Left kidney (tissue), 8 donors: ENCODE measurements around the gene SLC39A7. TPM values are rescaled to one million over a fixed set of nuclear protein-coding genes. Genes with fewer than 3 reads are reported as not detected.

Experiments used
- DNase-seq: peaks from one replicate; pipeline ENCODE4 v3.0.0-alpha.2; 2013
- long read RNA-seq, 8 donors: transcript quantifications; one replicate each; lab custom pipeline, GENCODE V29; 2026
- polyA plus RNA-seq: library from polyadenylated mRNA; unstranded; fragments of 120-200 nt; gene quantifications from one replicate; pipeline ENCODE4 v1.2.1, GENCODE V29; 2013; ENCODE audit not compliant: insufficient read length

The SLC39A7 gene
- 115 TPM for polyA plus RNA-seq
- long read RNA-seq, donor 1, transcript SLC39A7-201 (8 exons, 2,153 nt): major isoform, 13 of 43 reads
- long read RNA-seq, donor 1, transcript SLC39A7-202 (7 exons, 2,409 nt): major isoform, 13 of 43 reads
- long read RNA-seq, donor 1, partial matches to known transcripts: 17 of 43 reads
- long read RNA-seq, donor 1, other reads (novel, unspliced or antisense): 0 of 43 reads
- long read RNA-seq, donor 2, partial matches to known transcripts: 0 of 8 reads
- long read RNA-seq, donor 2, other reads (novel, unspliced or antisense): 0 of 8 reads
- long read RNA-seq, donor 3, partial matches to known transcripts: 0 of 6 reads
- long read RNA-seq, donor 3, other reads (novel, unspliced or antisense): 0 of 6 reads
- long read RNA-seq, donor 4, partial matches to known transcripts: 6 of 7 reads
- long read RNA-seq, donor 4, other reads (novel, unspliced or antisense): 0 of 7 reads
- long read RNA-seq, donor 5, transcript SLC39A7-201 (8 exons, 2,153 nt): minor isoform, 14 of 33 reads
- long read RNA-seq, donor 5, transcript SLC39A7-202 (7 exons, 2,409 nt): major isoform, 18 of 33 reads
- long read RNA-seq, donor 5, partial matches to known transcripts: 0 of 33 reads
- long read RNA-seq, donor 5, other reads (novel, unspliced or antisense): 0 of 33 reads
- long read RNA-seq, donor 6, transcript SLC39A7-201 (8 exons, 2,153 nt): minor isoform, 9 of 23 reads
- long read RNA-seq, donor 6, transcript SLC39A7-202 (7 exons, 2,409 nt): major isoform, 13 of 23 reads
- long read RNA-seq, donor 6, partial matches to known transcripts: 0 of 23 reads
- long read RNA-seq, donor 6, other reads (novel, unspliced or antisense): 0 of 23 reads
- long read RNA-seq, donor 7, transcript SLC39A7-202 (7 exons, 2,409 nt): minor isoform, 12 of 41 reads
- long read RNA-seq, donor 7, transcript SLC39A7-201 (8 exons, 2,153 nt): major isoform, 17 of 41 reads
- long read RNA-seq, donor 7, partial matches to known transcripts: 9 of 41 reads
- long read RNA-seq, donor 7, other reads (novel, unspliced or antisense): 0 of 41 reads
- long read RNA-seq, donor 8, partial matches to known transcripts: 0 of 4 reads
- long read RNA-seq, donor 8, other reads (novel, unspliced or antisense): 0 of 4 reads

DNA sequence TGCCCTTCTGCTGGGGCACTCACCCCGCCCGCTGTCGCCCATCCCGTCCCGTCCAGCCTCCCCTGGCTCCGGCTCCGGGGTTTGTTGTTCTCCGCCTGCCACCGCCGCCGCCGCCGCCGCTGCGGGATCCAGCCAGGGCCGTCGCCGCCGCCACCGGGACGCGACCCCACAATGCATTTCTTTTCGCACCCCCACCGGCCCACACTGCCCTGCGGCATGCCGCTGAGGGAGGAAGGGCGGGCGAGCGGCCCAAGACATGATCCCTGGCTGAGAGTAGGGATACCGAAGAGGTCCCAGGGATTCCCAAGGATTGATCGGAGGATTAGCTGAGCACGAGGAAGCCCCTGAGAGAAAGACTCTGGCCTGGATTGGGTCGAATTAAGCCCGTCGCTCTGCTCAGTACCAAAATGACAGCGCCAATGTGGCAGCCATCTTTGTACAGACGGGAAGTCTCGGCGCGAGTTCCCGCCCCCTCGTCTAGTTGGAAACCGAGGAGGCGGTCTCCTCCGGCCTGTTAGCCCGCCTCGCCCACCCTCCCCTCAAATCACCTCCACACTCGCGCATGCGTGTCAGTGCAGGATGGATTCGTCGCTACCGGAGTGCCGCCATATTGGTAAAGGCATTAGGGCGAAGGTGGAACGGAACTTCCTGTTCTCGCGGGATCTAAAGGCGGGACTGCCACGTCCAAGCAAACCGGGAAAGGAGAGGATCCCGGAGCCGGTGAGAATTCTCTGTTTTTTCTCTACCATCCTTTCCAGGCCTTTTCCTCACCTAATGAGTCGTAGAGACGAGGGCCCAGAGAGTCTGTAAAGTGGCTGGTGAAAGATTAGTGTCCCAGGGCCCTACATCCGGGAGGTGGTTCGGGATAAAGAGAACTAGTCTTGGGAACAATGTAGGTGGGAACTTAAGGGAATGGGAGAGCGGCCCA lies at the start of gene SLC39A7, which contains the start of gene RXRB:
SLC39A7 (plus strand) TSS at position 649 of the 928 bp plus-strand sequence. CDS start 379 bp downstream, outside the sequence.
RXRB (minus strand) TSS at position 447 of the 928 bp plus-strand sequence; CDS start at position 258, 189 bp downstream.
- DNase-seq: peak; percentile 100

- no peak for DNase-seq
Measured at GRCh38 chr6:33151050-33151449, 49.6 kb upstream of the SLC39A7 start.

DNA sequence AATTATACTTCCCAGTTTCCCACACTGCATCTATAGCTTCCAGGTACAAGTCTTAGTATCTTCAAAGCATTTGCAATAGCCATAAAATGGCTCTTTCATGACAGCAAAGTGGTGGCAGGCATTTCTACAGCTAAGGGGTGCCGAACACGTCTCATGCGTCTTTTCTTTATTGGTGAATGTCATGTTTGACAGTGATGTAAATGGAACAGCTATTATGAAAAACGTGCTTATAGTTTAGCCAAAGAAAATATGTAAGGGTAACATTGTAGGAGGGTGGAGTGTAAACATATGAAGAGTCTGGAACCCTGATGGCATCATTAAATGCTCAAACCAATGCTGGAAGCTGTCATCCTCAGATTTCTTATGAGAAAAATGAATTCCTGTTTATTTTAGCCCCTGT lies 46.3 kb upstream of the SLC39A7 start:
- DNase-seq: no peak

DNA sequence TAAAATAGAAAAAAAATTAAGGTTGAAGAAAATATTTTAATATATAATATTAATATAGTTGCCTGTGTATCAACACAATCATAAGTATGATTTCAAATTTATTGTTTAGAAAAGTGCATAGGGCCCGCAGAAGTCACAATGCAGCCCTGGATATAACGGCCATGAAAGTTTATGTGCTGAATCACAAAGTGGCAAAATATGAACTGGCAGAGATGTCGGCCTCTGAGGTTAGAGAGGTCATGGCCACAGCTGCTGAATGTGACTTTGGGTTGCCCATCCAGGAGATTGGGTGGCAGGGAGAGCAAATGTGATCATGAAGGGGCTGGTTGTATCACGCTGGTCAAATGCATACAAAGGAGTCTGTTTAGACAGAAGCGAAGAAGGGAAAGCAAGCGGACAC lies 44.1 kb upstream of the SLC39A7 start:
- DNase-seq: no peak

GRCh38 chr6:33156964-33157363 lies 43.7 kb upstream of the SLC39A7 start:
- no peak for DNase-seq

DNA sequence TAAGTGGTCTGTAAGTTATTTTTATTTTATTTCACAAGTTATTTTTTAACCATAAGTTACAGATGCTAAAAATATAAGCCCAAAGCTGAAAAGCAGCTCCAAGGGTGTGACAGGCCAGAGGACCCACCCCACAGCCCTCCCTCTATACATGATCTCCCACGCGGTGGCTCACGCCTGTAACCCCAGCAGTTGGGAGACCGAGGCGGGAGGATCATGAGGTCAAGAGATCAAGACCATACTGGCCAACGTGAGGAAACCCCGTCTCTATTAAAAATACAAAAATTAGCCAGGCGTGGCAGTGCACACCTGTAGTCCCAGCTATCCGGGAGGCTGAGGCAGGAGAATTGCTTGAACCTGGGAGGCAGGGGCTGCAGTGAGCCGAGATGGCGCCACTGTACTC lies 40.6 kb upstream of the SLC39A7 start:
- no peak for DNase-seq

DNA sequence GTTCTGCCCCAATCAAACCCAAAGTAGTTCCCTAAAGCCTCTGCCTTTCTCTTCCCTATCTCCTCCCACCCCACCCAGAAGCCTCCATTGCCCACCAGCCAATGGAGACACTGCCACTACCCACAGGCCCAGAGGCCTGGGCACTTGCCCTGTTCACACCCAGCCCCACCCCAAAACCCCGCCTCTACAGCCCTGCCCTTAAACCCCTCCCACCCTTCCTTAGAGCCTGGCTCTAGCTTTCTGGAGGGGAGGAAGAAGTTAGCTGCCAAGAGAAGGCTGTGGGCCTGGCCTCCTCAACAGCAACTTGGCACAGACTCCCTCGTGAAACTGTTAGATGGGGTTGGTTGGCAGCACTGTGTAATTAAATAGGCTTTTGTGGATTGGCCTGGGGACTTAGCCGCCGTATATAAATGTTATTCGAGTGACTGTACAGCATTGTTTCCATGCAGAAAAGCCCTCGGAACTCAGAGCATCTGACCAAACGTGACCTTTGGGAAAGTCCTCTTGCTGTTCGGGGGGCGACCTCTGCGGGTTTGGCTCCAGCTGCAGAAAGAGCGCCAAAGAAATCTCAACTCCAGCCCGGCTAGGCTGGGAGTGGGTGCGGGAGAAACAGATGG lies 39.8 kb upstream of the SLC39A7 start:
- no peak for DNase-seq

DNA sequence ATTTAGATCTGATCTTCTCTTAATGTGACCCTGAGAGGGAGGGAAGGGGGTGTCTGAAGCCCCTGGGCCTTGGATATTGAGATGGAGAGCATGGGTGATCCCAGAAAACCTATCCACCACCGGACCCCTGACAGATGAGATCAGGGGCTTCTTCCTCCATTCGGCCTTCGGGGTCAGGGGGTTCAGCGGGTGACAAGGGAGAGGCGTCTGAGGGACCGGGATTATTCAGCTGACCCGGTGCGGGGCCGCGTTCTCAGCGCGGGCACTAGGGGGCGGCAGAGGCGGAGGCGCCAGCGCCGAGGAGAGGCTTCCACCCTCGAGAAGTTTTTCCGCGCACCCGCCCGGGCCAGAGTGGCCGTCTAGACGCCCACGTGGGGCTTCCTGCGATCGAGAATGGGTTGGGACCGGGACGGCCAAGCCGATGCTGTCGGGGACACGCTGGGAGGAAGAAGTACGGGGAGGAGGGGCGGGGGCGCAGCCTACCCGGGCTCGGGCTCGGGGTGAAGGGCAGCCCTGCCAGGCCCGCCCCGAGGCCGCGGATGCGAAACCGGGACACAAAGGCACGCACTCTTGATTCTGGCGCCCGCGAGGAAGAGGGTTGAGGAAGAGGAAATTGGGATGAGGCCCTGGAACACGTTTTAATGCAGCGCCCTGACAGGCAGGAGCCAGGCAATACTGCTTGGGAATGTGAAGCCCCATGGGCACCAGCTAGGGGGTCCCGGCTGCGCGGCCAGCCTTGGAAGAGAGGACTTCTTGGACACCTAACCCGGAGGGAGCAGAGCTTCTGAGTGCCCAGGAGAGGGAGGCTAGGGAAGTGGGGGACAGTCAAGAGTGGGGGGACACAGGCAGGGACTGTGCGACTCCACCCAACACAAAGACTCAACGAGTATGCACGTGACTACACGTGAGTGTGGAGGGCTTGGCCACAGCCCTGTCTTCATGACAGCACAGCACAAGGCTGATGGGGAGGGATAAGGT lies 39.0 kb upstream of the SLC39A7 start:
- DNase-seq: peak; percentile 52

DNA sequence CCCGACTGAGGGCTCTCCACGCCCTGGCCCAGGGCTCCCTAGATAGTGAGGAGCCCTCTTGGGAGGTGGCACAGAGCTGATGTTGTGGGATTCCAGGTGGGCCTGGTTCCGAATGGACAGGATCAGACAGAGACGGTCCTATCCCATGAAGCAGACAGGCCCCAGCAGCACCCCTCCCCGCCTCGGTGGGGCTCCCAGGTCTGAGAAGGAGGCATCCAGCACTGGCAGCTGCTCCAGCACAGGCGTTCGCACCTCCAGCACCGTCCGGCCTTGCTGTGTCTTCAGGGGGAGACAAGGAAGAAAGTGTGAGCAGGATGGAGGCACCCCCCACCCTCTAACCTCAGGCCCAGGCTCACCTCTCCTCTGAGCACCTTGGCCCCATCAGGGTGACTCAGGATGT lies 37.1 kb upstream of the SLC39A7 start:
- DNase-seq: no peak

DNA sequence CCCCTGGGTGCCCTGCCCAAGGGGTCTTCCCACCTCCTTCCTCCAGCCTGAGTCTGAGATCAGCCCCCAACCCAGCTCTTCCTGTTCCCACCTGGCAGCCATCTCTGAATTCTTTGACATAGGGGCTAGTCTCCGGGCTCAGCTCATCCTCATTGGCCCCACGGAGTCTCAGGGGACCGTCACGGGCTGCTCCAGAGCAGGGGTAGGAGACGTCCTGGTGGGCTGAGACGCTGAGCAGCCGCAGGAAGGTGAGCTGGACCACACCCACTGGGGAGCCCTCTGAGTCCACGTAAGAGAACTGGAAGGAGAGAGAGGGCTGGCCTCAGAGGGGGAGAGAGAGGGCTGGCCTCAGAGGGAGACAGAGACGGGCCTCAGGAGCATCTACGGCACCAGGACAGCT lies 36.5 kb upstream of the SLC39A7 start:
- DNase-seq: no peak

- no peak for DNase-seq
Measured at GRCh38 chr6:33164665-33165373, 35.8 kb upstream of the SLC39A7 start.

DNA sequence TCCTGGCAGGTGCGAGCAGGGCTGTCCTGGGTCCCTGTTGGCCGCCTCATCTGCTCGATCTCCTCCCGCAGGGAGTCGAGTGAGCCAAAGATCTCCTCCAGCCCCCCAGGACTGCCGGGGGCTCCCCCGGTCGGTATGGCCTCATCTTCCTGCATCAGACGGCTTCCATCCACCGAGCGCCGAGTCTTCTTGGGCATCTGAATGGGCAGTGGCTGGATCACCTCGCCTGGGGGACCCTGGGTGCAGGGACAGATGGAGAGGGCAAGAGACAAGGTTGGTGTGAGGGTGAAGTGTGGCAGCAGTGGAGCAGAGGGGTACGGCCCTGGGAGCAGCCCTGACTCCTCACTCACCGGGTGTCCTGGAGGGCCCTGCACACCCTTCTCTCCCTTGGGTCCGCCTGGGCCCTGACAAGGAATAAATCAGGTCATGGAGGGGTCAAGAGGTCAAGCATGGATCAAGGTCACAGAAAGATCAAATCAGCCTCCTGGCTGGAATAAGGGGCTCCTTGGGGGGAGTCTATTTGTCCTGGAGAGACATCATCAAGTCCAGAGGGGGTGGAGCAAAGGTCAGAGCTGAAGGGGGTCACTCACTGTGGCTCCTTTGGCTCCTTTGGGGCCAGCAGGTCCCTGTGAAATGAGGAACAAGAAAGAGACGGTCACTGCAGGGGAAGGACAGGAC lies 34.9 kb upstream of the SLC39A7 start:
- no peak for DNase-seq

- DNase-seq: no peak
Measured at GRCh38 chr6:33166363-33166762, 34.3 kb upstream of the SLC39A7 start.

- no peak for DNase-seq
Measured at GRCh38 chr6:33166811-33167210, 33.9 kb upstream of the SLC39A7 start.

DNA sequence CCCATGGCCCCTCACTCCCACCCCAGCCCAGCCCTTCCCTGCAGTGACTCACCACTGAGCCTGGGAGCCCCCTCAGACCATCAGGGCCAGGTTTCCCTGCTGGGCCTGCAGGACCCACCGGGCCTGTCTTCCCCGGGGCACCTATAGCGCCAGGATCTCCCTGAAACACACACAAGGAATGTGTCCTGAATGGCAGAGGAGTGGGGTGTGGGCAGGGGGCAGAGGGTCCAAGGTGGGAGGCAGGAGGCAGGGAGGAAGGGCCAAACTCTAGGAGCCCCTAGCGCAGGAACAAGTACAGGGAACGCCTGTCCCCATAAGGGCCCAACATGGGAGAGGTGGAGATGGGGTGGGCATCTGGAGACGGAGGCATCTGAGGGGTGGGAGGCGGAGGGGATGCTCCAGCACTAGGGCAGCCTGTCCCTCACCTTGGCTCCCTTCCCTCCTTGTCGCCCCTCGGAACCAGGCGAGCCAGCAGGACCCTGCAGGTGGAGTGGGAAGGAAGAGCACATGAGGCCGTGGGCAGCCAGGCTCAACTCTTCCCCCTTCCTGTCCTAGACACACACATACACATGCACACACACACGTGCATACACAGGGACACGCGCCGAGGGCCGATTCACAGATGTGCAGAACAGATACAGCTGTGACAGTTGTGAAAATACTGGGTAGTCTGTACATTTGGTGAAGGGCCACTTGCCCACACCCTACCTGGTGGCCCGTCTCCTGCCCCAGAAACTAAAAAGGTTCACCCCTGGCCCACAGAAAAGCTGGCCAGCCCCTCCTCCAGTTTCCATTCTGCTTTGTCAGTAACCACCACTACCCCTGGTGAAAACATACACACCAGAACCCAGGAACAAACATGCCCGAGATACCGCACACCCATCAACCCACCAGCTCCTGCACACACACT lies 33.0 kb upstream of the SLC39A7 start:
- no peak for DNase-seq

DNA sequence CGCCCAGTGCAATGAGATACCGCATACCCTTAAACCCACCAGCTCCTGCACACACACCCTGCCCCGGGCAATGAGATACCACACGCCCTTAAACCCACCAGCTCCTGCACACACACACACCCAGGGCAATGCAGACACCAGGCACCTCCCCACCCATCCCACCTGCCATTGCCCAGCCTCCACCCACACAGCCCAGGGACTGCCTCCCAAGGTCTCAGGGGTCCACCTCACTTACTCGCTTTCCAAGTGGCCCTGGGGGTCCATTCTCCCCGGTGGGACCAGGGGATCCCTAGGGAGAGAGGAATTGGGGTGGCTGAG lies 32.4 kb upstream of the SLC39A7 start:
- no peak for DNase-seq

DNA sequence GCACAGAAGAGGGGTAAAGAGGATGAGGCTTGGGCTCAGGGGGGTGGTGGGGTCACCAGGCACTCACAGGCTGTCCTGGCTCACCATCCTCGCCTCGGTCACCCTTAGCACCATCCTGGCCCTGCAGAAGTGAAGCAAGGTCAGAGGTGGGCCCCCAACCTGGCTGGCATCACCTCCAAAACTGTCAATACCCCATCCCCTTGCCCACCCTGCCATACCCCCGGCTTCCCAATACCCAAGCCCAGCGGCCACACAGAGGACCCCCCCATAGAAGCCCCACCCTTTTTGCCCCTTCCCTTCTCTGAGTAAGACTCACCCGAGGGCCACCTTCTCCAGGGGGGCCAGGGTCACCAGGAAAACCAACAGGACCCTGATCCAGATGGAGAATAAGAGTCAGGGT lies 32.0 kb upstream of the SLC39A7 start:
- DNase-seq: no peak
